Body of pancreas (tissue), 4 donors: ENCODE results near the gene TNFRSF11A. TPM values are rescaled to one million over a fixed set of nuclear protein-coding genes. Genes with fewer than 3 reads are reported as not detected.

Experiments
- ATAC-seq: fragments of 150-250 bp; one replicate; pipeline ENCODE4 v1.9.1; 2016
- DNase-seq, 4 donors: peaks; one replicate each; pipeline ENCODE4 v3.0.0-alpha.2; 2019
- H3K27ac ChIP-seq, 4 donors: fragments of 200-600 bp; sonication (generic); 1 replicate in 3 of 4; 2 replicates in 1 of 4; pipeline versions ENCODE4 v1.5.1 to v1.6.1; 2016 to 2019; ENCODE audit warnings: mild to moderate bottlenecking in 1 of 4, mixed read lengths in 1 of 4, moderate library complexity in 1 of 4
- H3K27me3 ChIP-seq, 2 donors: fragments of 200-600 bp; sonication (generic); one replicate each; pipeline ENCODE4 v1.6.0; 2016; ENCODE audit warnings: mild to moderate bottlenecking in 1 of 2
- H3K36me3 ChIP-seq, 2 donors: fragments of 200-600 bp; sonication (generic); replicated peaks in 1 of 2; 2 replicates each; pipeline ENCODE4 v1.5.1; 2016; ENCODE audit warnings: low read depth in 2 of 2; ENCODE audit not compliant: insufficient read depth in 1 of 2
- H3K4me1 ChIP-seq: fragments of 200-600 bp; sonication (generic); one replicate; pipeline ENCODE4 v1.6.0; 2016
- H3K4me3 ChIP-seq, 2 donors: fragments of 200-600 bp; sonication (generic); 1 replicate in 1 of 2; 2 replicates in 1 of 2; pipeline ENCODE4 v1.5.1; 2016 to 2019
- H3K9me3 ChIP-seq, 3 donors: fragments of 200-600 bp; sonication (generic); 1 replicate in 2 of 3; 2 replicates in 1 of 3; pipeline ENCODE4 v1.5.1; 2016
- POLR2A ChIP-seq, 3 donors: fragments of 450-650 bp; IDR thresholded peaks; one replicate each; pipeline ENCODE4 v1.6.1; 2016; ENCODE audit warnings: antibody characterized with exemption in 3 of 3, mild to moderate bottlenecking in 2 of 3
- WGBS, 2 donors: methylation state at CpG; one replicate each; pipeline ENCODE4 v1.1.5; 2017; 5-methylcytosine and 5-hydroxymethylcytosine counted together
- intact Hi-C: fragments of 100-400 bp; cut with DNase I; formaldehyde crosslinking; loops from one replicate; pipeline ENCODE4 v1.15.1; 2023
- total RNA-seq, 2 donors: library from RNA; depleted of rRNA; stranded (reverse); fragments of >200 nt; gene quantifications; one replicate each; pipeline ENCODE4 v1.1.0, GENCODE V29; 2016
- TF ChIP-seq, protein P1 (sequence below), 7 experiments: fragments of 450-650 bp in 4 of 7; fragments of 200-600 bp in 3 of 7; sonication (generic) in 3 of 7; IDR thresholded peaks; one replicate each; pipeline ENCODE4 v1.5.1; 2016 to 2019; ENCODE audit warnings: antibody characterized with exemption in 7 of 7

The TNFRSF11A gene
- 1 to 10 TPM; 3.3 to 3.4 TPM for total RNA-seq

DNA sequence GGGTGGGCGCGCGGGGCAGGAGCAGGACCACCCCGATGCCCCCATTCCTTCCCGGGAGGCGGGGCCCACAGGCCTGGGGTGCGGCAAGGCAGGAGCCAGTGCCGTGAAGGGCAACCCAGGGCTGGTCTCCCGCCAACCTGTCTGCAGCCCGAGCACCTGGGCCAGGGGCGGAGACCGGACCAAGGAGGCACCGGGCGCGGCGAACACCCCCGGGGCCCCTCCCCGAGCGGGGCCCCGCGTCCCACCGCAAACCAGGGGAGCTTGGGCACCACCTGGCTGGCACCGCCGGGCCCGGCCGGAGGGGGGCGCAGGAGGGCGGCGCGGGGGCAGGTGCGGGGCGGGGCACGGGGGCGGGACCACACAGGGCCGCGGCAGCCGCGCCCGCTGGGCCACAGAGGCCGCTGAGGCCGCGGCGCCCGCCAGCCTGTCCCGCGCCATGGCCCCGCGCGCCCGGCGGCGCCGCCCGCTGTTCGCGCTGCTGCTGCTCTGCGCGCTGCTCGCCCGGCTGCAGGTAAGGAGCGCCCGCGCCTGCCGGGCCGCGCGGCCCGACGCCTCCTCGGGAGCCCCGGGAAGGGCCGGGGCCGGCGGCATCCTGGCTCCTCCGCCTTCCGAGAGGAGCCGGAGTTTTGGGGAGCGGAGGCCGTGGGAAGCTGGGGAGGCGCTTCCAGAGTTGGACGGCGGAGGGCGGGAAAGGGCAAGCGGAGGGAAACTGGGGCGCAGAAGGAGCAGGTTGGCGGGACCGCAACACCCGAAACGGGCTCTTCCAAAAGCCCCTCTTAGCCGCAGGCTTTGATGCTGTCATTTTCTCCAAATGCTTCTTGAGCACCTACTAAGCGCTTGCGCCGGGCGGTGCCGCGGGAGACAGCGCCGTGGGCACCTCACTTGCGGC lies at the start of gene TNFRSF11A:
Gene TNFRSF11A (plus strand): TSS at position 394 of the 889 bp plus-strand sequence. CDS start 43 bp downstream, at position 437.
- TF ChIP-seq POLR2A (IDR thresholded peaks at IDR 0.05) = no peak
- TF ChIP-seq, protein P1, sequence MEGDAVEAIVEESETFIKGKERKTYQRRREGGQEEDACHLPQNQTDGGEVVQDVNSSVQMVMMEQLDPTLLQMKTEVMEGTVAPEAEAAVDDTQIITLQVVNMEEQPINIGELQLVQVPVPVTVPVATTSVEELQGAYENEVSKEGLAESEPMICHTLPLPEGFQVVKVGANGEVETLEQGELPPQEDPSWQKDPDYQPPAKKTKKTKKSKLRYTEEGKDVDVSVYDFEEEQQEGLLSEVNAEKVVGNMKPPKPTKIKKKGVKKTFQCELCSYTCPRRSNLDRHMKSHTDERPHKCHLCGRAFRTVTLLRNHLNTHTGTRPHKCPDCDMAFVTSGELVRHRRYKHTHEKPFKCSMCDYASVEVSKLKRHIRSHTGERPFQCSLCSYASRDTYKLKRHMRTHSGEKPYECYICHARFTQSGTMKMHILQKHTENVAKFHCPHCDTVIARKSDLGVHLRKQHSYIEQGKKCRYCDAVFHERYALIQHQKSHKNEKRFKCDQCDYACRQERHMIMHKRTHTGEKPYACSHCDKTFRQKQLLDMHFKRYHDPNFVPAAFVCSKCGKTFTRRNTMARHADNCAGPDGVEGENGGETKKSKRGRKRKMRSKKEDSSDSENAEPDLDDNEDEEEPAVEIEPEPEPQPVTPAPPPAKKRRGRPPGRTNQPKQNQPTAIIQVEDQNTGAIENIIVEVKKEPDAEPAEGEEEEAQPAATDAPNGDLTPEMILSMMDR (IDR thresholded peaks at IDR 0.05) = peak; percentile 16 to 56 (median 41)
- Histone ChIP-seq H3K9me3 (no peaks in the 10 kb centered on the region), H3K27me3 (no peaks in the 10 kb centered on the region), H3K36me3 (no peaks in the 10 kb centered on the region), H3K27ac (peak within 1 kb of the TSS in 1 of 4 donors; percentile 34), H3K4me3 (peak within 1 kb of the TSS; percentile 34 to 42), H3K4me1 (peaks cover 33% of the 10 kb centered on the region)
- WGBS, 2 donors = 1 to 5% methylated on average over 13 to 81 of the region's 99 CpGs
- ATAC-seq (peak; percentile 89), DNase-seq (peak; percentile 60 to 79 (median 66))
- intact Hi-C loops = no loop called here

DNA sequence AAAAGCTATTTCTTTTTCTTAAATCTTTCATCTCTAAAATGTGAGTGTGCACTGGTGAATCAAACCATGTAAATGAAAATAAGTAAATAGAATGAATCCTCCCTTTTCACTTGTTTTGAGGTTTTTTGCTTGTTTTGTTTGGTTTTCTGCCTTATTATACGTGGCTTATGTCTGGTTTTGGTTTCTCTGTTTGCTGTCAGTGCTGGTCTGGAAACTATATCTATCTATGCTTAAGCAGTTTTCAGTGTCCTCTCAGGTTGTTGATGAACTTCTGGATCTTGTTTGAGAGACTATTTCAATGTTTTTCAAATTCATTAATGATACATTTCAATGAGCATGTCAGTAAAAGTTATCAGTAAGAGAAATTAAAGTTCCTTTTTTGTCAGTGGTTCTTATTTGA lies 48.1 kb upstream of the TNFRSF11A start:
- TF ChIP-seq POLR2A (IDR thresholded peaks at IDR 0.05) = no peak
- TF ChIP-seq, protein P1 (IDR thresholded peaks at IDR 0.05) = no peak
- Histone ChIP-seq H3K27me3 (no peaks in the 10 kb centered on the region), H3K4me1 (peaks cover 4% of the 10 kb centered on the region), H3K9me3 (no peaks in the 10 kb centered on the region), H3K36me3 (peaks cover 0 to 3% of the 10 kb centered on the region in 2 donors), H3K27ac (no peak overlapping the region), H3K4me3 (no peak overlapping the region)
- DNase-seq = no peak
- WGBS, 2 donors = 80 to 89% methylated on average over 1 of the region's 1 CpG
- intact Hi-C loops = no loop called here
- no peak for ATAC-seq

- intact Hi-C loops = no loop called here
- 71 to 76% methylated on average over 5 of the region's 5 CpGs for WGBS, 2 donors
- no peaks in the 10 kb centered on the region for H3K27me3 ChIP-seq
These were observed 45.5 kb upstream of the TNFRSF11A start for GRCh38 chr18:62279561-62279960.

GRCh38 chr18:62280058-62280457 lies 45.1 kb upstream of the TNFRSF11A start:
- Histone ChIP-seq H3K36me3 (peaks cover 0 to 1% of the 10 kb centered on the region in 2 donors), H3K4me1 (no peaks in the 10 kb centered on the region), H3K27me3 (no peaks in the 10 kb centered on the region), H3K27ac (no peak overlapping the region), H3K4me3 (no peak overlapping the region), H3K9me3 (no peaks in the 10 kb centered on the region)
- intact Hi-C loops = no loop called here
- no peak for ATAC-seq
- no peak for DNase-seq
- TF ChIP-seq, protein P1 (IDR thresholded peaks at IDR 0.05) = no peak
- TF ChIP-seq POLR2A (IDR thresholded peaks at IDR 0.05) = no peak
- WGBS, 2 donors = 88 to 89% methylated on average over 6 of the region's 6 CpGs

More at GRCh38 chr18:62279561-62279960, 45.5 kb upstream of the TNFRSF11A start:
- DNase-seq (no peak), ATAC-seq (no peak)
- no peak for TF ChIP-seq POLR2A (IDR thresholded peaks at IDR 0.05)
- TF ChIP-seq, protein P1 (IDR thresholded peaks at IDR 0.05) = no peak
- H3K27ac ChIP-seq = no peak overlapping the region
- peaks cover 0 to 3% of the 10 kb centered on the region in 2 donors for H3K36me3 ChIP-seq
- H3K4me3 ChIP-seq = no peak overlapping the region
- no peaks in the 10 kb centered on the region for H3K9me3 ChIP-seq
- H3K4me1 ChIP-seq = no peaks in the 10 kb centered on the region
